NCI-H1105 treated with DMSO at 0.1 percent for 48 hours (cell line): Measurements from ENCODE around the gene NXPH2.
"Not testable (repeated sequence)": the region's sequence is repeated elsewhere in the genome, so short reads cannot be mapped to it uniquely, and the experiment has no call there.

Experiments used
- DNase-seq: peaks from one replicate; lab custom pipeline; 2025; lab: John Stamatoyannopoulos, UW

NXPH2 gene

DNA sequence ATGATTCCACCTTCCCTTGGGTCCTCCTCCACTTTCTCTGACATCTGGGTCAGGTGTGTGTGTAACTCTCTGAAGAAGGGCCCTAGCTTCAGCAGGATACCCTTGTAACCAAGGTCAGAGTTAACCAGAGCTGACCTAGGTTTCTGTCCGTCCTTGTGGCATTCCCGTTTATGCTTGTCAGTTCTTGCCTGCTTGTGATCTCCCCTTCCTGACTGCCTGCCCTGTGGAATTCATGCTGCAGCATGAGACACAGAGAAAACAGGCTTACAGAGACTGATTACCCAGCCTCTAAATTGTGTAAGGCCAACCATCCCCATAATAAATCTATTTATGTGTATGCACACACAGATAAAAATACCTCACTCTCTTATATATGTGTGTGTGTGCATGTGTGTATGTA, 22.8 kb downstream of the NXPH2 start:
- no peak for DNase-seq

DNA sequence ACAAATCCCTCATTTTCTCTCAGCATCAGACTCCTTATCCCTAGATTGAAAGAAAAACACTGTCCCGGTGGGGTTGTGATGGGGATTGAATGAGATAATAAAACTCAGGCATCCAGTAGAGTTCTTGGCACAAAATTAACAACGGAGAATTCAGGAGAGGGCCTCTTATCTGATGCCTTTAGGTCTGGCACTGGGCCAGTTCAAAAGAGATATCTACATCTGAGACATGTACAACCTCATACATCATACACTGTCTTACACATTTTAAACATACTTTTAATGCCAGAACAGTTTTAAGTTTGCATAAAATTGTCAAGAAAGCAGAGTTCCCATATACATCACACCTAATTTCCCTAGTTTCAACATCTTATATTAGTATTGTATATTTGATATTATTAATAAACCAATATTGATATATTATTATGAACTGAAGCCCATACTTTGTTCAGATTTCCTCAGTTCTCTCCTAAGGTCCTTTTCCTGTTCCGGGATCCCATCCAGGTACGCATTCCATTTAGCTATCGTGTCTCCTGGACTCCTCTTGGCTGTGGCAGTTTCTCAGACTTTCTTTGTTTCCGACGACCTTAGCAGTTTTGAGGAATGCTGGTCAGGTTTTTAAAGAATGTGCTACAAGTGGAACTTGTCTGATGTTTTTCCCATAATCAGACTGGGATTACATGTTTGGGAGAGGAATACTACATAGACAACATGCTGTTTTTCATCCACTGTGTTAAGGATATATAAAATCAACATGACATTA, 27.8 kb downstream of the NXPH2 start:
- DNase-seq = no peak

DNA sequence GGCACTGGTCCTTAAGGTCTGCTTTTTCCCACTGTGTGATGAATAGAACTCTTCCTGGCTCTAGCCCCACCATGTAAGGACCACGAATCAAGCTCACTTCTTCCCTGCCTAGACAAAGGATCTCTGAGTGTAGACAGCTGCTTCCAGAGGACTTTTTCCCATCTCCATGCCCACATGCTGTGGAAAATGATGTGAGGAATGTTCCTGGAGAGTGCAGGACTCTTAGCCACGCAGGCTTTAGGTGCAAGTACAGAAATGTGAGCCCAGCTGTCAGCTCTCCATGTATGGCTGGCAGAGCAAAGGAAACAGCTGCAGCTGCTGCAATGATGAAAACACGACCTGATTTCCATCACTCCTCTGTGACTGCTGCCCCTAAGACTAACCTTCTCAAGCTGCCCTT, 35.5 kb downstream of the NXPH2 start:
- DNase-seq = no peak

DNA sequence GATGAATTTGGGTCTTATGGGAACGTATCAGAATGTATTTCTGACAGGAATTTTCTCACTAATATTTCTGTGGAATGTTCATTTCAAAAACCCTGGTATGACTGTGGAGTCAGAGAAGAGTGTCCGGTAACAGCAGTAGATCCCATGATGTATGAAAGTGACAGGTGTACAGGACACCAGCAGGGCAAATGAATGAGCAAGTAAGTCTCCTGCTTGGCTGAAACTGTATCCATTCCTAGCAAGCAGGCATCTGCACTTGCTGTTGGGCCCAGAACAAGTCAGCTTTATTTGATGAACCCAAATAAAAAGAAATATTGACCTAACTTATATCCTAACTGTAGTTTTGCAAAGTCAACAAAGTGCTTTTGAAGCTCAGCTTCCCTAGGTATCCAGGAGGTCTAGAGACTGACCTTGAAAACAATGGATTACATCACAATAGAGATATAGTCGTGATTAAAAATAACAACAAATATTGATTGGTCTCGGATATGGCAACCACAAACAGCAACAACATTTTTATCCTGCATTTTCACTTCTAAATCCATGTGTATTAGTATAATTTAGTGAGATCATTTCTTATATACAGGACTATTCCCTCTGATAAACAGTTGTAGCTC, 37.6 kb downstream of the NXPH2 start:
- no peak for DNase-seq

DNA sequence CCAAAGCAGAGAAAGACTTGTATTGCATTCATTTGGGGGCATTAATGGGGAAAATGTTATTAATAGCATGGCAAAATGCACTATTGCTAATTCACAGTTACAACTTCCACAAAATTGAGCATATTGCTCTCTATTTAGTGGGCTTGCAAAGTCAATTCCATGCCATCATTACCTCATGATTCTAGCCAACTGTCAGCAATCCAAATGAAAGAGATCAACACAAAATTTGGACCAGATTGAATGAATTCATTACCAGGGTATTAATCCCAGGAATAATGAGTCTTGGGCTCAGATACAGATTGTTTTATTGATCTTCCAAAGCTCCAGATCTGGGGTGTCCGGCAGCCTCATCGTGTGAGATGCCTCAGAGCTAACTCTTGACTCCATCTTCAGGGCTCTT, 38.3 kb downstream of the NXPH2 start:
- DNase-seq = no peak

DNA sequence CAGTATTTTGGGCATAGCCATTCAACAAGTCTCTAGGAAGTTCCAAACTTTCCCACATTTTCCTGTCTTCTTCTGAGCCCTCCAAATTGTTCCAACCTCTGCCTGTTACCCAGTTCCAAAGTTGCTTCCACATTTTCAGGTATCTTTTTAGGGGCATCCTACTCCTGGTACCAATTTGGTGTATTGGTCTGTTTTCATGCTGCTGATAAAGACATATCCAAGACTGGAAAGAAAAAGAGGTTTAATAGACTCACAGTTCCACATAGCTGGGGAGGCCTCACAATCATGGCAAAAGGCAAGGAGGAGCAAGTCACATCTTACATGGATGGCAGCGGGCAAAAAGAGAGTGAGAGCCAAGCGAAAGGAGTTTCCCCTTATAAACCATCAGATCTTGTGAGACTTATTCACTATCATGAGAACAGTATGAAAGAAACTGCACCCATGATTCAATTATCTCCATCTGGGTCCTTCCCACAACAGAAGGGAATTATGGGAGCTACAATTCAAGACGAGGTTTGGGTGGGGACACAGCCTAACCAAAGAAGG, 43.1 kb downstream of the NXPH2 start:
- DNase-seq = not testable (repeated sequence)

DNA sequence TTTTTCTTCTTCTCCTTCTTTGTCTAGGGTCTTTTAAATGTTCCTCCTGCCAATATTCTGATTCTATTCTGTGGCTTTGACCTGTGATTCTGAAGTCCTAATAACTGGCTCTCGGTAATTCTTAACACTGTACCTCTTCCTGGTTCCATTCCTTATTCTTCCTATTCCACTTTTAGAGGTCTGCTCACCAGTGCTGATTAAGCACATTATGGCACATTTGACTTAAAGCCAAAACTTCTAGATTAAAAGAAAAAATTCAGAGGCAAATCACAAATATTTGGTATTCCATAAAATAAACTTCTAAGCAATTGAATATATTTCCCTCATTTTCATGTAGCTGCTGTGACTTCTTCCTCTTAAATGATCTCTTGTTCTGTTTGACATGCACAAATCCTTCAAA, 47.5 kb downstream of the NXPH2 start:
- DNase-seq = no peak

DNA sequence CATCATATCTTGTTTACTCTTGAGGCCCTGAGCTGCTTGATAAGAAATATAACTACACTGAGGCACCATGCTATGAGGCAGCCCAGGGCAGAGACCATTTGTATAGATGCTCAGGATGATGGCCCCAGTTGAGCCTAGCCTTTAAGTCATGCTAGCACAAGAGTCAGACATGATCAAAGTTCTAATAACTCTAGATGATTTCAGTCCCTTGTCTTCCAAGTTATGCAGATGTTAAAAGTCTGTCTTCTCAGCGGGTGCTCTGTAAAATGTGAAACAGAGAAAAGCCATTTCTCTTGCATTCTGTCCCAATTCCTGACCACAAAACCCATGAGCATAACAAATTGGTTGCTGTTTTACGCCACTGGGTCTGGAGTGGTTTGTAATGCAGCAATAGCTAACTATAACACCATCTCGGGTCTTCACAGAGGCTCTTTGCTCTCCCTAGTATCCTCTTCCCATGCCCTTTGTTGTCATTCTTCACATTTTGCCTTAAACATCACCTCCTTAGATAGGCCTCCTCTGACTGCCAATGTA, 49.6 kb downstream of the NXPH2 start:
- DNase-seq = no peak

DNA sequence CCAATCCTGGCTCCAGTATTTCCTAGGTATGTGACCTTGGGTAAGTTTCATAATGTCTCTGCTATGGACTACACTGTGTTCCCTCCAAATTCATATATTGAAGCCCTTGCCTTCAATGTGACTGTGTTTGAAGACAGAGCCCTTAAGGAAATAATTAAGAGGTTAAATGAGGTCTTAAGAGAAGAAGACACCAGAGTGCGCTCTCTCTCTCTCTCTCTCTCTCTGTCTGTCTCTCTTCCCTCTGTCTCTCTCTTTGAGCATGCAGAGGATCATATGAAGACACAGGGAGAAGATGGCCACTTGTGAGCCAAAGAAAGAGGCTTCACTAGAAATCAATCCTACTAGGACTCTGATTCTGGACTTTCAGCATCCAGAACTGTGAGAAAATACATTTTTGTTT, 52.2 kb downstream of the NXPH2 start:
- DNase-seq = no peak

DNA sequence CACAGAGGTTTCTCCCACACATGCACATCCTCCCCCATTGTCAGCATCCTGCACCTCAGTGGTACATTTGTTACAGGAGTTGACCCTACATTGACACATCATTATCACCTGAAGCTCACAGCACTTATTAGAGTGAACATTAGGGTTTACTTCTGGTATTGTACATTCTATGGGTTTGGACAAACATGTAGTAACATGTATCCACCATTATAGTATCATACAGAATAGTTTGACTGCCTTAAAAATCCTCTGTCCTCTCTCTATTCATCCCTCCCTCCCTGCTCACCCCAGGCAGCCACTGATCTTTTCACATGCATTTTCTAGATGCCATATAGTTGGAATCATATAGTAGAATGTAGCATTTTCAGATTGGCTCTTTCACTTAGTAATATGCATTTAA, 53.5 kb downstream of the NXPH2 start:
- no peak for DNase-seq

DNA sequence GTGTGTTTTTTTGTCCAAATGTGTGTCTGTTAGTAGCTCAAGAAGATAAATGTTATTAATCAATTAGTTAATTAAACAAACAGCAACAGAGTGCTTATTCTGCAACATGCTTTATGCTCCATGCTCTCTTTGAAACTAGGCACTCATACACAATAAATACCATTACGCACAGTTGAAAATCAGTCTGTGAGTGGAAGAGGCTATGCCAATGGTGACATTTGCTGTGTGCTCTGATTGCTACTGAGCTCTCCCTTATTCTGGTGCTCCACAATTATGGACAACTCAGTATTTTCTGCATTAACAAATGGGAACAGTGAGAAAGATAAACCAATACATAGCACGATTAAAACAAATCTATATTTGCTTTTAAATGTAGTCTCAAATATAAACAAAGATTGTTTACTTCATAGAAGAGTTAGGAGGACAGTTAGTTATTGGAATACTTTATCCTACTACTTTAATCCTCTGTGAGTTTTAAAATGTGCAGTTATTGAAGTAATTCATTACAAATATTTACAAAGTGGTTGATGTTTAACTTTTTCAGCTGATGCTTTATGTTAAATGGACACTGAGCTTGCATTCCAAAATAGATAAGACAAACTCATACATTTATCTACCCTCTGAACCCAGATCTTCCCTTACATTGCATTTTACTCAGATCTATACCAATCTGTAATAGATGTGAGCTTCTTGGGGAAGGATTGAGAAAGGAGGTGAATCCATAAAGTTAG, 55.3 kb downstream of the NXPH2 start:
- DNase-seq = no peak

DNA sequence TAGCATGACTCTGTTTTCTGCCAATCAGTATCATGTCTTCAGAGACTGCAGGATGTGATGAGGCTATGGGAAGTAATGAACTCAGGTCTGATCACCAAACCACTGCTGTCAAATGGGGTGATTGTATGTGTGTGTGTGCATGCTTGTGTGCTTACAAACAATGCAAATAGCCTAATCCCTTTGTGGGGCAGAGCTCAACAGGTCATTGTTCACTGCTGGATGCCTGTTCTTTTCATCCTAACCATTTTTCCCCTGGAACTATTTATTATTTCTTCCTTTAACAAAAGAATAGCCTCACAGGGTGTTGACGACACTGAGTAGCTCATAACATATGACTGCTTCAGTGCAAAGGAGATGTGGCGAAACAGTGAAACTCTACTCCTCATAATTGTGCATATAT, 55.9 kb downstream of the NXPH2 start:
- no peak for DNase-seq

DNA sequence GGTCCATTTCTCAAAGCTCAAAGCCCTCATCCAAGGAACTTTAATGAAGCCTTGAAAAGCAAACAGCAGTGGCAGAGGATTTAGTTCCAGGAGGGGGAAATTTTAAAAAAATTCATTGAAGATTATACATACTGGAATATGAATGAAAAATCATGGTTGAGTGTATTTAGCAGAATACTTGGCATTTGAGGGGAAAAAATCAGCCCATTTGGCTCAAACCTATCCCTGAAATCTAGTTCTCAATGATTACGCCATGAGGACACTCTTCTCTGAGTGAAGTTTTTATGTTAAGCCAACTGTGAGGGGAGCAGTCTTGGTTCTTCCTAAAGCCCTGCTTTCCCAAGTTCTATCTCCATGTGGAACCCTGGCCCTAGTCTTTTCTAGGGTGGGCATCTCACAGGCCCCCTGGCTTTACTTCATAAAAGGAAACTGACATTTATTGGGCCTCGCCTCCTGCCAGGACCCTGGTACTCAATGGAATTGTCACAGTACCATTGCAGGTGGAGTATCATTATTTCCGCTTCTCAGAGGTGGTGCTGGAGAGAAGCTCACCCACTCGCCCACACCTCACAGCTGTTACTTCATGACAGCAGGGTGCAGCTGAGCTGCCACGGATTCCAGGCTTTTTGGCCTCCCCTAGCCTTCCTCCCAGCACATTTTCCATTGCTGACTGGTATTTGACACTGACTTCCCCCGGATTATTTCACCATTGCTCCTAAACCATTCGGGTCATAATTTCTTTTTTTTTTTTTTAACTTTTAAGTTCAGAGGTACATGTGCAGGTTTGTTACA, 56.8 kb downstream of the NXPH2 start:
- no peak for DNase-seq

DNA sequence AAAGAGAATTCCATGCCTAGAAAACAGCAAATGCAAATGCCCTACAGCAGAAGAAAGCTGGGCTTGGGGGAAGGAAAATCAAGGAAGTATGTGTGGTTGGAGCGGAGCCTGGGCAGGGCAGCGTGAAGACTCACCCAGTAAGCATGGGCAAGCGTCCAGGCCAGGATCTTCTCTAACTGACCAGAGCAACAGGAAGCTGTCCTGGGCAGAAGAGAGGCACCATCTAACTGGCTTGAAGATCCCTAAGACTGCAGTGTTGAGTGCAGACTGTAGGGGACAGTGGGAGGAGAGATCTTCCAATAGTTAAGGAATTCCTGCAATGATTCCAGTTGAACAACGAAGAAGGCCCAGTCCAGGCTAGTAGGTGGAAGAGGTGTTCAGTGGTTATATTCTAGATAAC, 57.9 kb downstream of the NXPH2 start:
- no peak for DNase-seq

DNA sequence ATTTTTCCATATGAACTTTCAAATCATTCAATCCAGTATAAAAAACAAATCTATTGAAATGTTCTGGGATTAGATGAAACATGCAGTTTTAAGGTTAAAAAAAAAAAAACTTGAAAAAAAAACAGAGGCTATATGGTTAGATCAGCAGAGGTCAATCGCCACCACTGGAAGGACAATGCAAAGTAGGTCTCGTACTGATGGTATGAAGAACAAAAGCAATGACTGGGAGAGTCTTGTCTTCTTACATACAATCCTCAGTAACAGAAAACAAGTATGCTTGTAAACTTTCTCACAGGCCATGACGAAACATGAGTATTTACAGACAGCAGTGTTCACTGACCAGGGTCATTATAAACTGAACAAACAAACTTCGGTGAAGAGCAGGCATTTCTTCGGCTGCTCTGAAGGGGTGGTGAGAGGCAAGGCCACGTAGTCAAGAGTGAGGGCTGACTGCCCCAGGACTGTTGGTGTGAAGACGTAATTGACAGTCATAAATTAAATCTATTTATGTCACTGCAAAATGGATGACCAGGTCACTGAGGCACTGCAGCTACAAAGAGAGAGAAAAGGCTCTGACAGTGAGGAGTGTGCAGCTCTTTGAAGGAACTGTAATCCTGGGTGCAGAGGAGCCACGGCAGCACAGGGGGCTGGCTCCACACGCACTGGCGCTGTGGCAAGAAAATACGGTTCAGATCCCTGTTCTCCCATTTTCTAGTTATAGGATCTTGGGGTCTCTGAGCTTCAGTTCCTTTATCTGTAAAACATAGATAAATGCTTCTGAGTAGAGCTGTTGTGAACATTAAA, 60.0 kb downstream of the NXPH2 start:
- no peak for DNase-seq

DNA sequence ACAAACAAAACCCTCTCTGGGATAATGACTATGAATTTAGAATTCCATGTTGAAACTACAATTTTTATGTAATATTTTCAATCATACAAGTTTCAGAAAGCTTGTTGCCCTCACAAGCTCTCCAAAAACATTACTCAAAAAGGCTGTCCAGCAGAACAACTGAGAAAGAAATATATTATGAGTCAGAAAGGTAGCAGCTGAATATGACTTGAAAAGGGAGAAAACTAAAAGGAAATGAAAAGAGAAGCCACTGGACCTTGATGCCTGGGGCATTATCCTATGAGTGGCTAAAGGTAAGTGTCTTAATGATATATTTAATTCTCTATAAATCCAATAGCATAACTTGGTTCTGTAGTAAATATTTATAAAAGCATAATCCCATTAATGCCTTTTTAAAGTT, 61.8 kb downstream of the NXPH2 start:
- no peak for DNase-seq

DNA sequence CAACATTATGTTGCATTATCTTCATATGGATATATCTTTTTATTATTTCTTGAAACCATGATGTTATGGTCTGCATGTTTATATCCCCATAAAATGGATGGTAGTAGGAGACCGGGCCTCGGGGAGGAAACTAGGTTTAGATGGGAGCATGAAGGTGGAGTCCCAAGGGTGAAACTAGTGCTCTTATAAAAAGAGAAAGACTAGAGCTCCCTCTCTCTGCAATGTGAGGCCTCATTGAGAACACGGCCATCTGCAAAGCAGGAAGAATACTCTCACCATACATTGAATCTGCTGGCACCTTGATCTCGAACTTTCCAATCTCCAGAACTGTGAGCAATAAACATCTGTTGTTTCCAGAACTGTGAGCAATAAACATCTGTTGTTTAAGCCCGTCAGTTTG, 64.0 kb downstream of the NXPH2 start:
- no peak for DNase-seq

DNA sequence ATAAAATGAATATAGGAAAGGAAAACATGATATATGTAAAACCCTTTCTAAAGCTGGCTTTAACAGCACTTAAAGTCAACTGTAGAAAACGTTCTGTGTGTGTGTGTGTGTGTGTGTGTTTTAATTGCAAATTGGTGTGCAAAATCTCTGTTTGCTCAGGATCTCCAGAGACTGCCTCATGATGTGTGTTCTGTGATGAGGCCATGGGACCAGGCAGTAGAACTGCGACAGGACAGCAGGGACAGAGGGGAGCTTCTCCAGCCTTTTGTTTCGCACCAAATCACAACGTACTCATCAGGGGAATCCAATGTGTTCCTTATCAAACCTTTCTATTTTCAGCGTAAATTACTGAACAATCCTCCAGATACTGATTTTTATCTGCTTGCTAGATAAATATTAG, 66.7 kb downstream of the NXPH2 start:
- DNase-seq = no peak

DNA sequence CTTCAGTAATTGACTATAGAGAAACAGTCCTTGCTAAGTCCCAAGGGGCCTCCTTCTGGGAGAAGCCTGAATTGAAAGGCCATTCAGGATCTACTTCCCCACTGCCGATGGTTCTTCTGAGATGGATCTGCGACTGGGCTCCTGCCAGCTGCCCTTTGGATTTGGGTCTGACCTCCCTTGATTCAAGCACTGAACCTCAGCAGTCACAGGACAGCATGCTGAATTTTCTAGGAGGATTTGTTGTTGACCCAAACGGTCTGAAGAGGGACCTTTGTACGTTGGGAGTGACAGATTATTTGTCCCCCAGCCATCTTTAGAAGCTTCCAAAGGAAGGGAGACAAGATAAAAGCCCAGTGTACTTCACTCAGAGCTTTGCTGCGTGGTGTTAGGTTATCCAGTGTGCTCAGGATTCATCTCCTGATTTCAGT, 67.1 kb downstream of the NXPH2 start:
- DNase-seq = no peak

DNA sequence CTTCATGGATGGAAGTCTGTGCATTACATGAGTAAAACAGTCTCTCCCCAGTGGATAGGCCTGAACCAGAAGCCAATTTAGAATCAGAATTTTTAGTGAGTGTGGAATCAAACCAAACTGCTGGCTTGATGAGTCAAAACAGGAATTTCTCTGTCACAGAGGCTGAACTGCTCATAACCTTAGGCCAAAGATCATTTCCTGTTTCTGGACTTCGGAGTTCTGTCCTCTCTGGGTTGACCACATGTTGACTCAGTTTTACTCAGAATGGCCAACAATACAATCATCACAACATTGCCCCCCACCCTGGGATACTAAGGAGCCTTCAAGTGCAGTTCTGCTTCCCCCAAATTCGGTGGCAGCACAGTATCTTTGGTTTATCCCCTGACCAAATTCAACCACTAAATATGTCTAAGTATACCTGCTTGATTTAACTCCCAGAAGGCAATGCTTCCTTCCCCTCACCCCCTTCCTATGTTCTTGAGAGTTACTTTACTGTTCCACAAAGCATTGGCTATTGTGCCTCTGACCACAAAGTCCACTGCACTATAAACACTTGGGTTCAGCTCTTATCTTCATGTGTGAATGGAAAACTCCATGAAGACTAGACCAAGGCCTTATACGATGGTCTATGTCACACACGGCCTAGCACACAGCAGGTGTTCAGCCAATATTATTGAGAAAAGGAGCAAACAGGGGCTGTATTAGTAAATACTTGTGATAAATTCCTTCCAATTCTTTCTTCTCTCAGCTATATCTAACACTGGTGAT, 67.8 kb downstream of the NXPH2 start:
- DNase-seq = no peak
